Measurements from ENCODE around the gene KCNH3.

DNA sequence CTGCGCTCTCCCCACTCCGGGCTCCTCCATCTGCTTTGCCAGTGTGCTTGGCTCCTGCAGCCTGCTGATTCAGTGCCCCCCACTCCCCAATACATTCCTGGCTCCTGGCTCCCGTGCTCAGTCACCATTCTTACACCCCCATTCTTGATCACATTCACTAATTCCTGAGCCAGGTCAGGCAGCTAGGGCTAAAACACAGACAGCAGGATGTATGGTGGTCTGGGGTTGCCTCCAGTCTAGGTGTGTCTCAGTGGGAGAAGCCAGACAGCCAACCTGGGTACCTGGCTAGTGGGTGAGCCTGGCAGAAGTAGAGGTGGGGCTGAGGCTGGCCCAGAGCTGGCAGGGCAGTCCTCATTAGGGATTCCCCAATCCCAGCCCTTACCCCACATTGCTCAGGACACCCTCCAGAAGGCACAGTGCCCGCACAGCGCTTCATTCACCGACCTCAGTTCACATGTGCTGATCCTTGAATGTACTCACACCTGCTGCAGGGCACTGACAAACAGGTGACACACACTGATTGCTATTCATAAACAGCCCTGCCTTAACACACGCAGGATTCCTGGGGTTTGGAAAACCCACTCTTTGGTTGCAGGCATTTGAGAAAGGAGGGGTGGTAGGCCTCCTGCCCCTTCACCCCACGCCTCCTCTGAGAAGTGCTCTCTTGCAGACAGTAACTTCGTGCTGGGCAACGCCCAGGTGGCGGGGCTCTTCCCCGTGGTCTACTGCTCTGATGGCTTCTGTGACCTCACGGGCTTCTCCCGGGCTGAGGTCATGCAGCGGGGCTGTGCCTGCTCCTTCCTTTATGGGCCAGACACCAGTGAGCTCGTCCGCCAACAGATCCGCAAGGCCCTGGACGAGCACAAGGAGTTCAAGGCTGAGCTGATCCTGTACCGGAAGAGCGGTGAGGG, 1.7 kb downstream of the KCNH3 start:
- no peak for TF ChIP-seq GATA2 (IDR thresholded peaks at IDR 0.05; ENCODE audit: low read depth, low read length)
- no peak for TF ChIP-seq GATA3 (IDR thresholded peaks at IDR 0.05; ENCODE audit: low read depth, low read length)
